ENCODE data around the gene HSPG2. TPM values are rescaled to one million over a fixed set of nuclear protein-coding genes. Genes with fewer than 3 reads are reported as not detected.

Gene HSPG2
- total RNA-seq, 4 donors from 2014 or later: 311 to 1,021 (median 351) TPM

DNA sequence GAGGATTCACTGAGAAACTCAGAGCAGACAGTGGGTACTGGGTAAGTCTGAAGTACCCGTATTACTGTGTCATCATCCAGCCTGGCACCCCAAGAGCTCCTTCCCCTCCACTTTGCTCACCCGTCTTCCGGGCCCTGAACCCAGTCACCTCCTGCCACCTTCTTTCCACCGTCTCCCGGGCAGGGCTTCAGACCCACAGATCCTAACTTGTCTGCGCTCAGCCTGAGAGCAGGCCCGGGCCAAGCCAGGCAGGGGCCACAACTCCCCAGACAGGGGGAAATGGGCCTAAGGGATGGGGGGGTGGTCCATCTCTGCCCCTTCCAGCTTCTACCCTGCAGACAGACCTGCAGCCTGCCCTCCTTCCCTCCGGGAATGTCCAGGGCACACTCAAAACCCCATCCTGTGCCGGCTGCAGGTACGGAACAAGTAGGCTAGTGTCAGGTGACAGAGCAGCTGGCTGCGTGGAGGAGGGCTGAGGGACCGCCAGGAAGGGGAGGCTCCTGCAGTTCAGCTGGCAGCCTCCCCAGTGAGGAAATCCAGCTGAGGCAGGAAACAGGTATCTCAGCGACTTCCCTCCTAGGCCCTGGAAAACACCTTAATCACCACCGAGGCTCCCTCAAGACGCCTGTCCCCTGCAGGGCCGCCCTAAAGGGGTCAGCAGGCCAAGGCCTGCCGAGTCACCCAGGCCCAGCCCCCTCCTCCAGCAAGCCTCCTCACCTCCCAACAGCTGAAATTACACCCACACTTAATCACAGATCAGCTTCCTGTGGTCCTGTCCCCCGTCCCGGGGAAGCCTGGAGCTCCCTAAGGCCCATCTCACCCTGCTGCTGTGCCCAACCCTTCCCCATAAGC lies 3.5 kb downstream of the HSPG2 start:
- peak; percentile 28 to 44 for TF ChIP-seq POLR2A (IDR thresholded peaks at IDR 0.05)
- peak; percentile 74 for TF ChIP-seq POLR2AphosphoS5 (IDR thresholded peaks at IDR 0.05)
- TF ChIP-seq EP300 (IDR thresholded peaks at IDR 0.05): no peak
- no peak for TF ChIP-seq CTCF (IDR thresholded peaks at IDR 0.05)
- Histone ChIP-seq H3K9me3 (no peaks in the 10 kb centered on the region), H3K27ac (peak overlapping the region; percentile 86 to 98 (median 96)), H3K4me3 (peak overlapping the region; percentile 68 to 89), H3K36me3 (peaks cover 0 to 5% of the 10 kb centered on the region in 2 donors), H3K4me1 (peaks cover 11 to 88% (median 60%) of the 10 kb centered on the region in 3 donors), H3K27me3 (no peaks in the 10 kb centered on the region)
- 37% methylated on average over 3 of the region's 19 CpGs; no CpG with 5 or more reads in 1 of the 2 donors for WGBS, 2 donors (ENCODE audit: low coverage in 1 of 2)
- peak; percentile 26 for ATAC-seq

- Histone ChIP-seq H3K4me3 (peak overlapping the region in 1 of 2 donors; percentile 89), H3K27me3 (no peaks in the 10 kb centered on the region), H3K9me3 (no peaks in the 10 kb centered on the region), H3K36me3 (peaks cover 0 to 5% of the 10 kb centered on the region in 2 donors), H3K27ac (peak overlapping the region; percentile 86 to 98 (median 96)), H3K4me1 (peaks cover 13 to 91% (median 61%) of the 10 kb centered on the region in 3 donors)
- WGBS, 2 donors (ENCODE audit: low coverage in 1 of 2): 28 to 53% methylated on average over 2 to 4 of the region's 7 CpGs
- peak; percentile 95 for TF ChIP-seq POLR2AphosphoS5 (IDR thresholded peaks at IDR 0.05)
- TF ChIP-seq POLR2A (IDR thresholded peaks at IDR 0.05): peak; percentile 21 to 25
- no peak for TF ChIP-seq CTCF (IDR thresholded peaks at IDR 0.05)
- peak; percentile 61 for ATAC-seq
Observed at GRCh38 chr1:21932127-21932526, 5.0 kb downstream of the HSPG2 start.

DNA sequence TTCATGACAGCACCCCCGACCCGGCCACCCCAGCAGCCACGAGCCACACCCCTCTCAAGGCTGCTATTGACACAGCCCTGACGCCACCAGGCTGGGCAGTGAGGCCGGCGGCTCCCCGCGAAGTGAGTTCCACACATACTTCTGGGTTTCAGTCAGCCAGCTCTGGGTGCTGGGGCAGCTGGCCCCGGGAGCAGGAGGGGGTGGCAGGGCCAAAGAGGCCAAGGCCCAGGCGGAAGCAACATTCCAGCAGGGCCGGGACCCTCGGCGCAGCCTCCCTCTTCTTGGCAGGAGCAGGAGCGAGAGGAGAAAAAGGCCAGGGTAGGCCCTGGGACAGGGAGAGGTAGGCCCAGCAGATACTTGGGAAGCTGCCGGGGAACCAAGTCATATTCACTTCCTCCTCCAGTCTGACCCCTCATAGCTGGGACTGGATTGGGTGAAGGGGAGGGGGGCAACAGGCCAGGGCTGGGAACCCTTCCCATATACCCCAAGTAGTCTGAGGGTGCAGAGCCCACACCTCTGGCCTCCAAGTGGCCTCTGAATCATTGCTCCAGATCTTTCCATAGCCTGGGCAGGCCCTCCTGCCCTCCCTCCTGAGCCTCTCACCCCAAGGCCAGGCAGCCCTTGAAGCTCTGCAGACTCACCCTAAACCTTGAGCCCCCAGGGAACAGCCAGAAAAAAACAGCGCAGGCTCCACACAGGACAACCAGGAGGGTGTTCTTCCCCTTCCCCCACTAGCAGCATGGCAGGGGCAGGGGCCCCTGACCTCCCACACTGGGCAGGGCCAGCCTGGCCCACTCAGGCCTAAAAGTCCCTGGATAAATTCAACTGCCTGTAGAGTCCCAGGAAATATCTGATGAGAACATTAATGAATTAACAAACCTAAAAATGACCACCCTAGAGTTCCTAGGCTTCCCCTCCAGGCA lies 5.7 kb downstream of the HSPG2 start:
- H3K4me1 ChIP-seq: peaks cover 16 to 98% (median 68%) of the 10 kb centered on the region in 3 donors
- peak overlapping the region; percentile 86 to 98 (median 96) for H3K27ac ChIP-seq
- H3K9me3 ChIP-seq: no peaks in the 10 kb centered on the region
- ATAC-seq: peak; percentile 60
- 0% methylated on average over 2 of the region's 16 CpGs; no CpG with 5 or more reads in 1 of the 2 donors for WGBS, 2 donors (ENCODE audit: low coverage in 1 of 2)
- no peaks in the 10 kb centered on the region for H3K27me3 ChIP-seq
- peaks cover 0 to 5% of the 10 kb centered on the region in 2 donors for H3K36me3 ChIP-seq
- TF ChIP-seq POLR2AphosphoS5 (IDR thresholded peaks at IDR 0.05) (peak; percentile 91), POLR2A (IDR thresholded peaks at IDR 0.05) (peak in 1 of 2 donors; percentile 56), CTCF (IDR thresholded peaks at IDR 0.05) (no peak)
- peak overlapping the region in 1 of 2 donors; percentile 89 for H3K4me3 ChIP-seq

DNA sequence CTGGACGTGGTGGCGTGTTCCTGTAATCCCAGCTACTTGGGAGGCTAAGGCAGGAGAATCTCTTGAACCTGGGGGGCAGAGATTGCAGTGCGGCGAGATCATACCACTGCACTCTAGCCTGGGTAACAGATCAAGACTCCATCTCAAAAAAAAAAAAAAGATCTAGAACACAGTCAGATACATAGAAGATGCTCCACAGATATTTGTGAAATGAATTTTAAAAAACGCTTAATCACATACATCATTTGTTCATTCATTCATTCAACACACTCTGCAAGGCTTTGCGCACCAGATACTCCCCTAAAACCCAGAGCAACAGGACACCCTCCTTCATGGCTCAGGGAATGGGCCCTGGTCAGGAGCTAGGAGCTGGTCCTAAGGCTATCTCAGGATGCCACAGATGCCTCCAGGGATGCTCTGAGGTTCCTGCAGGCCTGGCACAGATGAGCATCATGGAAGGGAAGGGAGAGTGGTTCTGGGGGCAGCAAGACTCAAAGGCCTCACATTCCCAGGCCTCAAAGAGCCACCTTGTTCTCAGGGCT lies 6.4 kb downstream of the HSPG2 start:
- H3K9me3 ChIP-seq: no peaks in the 10 kb centered on the region
- 73 to 89% methylated on average over 2 to 4 of the region's 6 CpGs for WGBS, 2 donors (ENCODE audit: low coverage in 1 of 2)
- ATAC-seq: no peak
- peak overlapping the region; percentile 86 to 98 (median 96) for H3K27ac ChIP-seq
- H3K4me1 ChIP-seq: peaks cover 21 to 98% (median 75%) of the 10 kb centered on the region in 3 donors
- H3K27me3 ChIP-seq: no peaks in the 10 kb centered on the region
- H3K36me3 ChIP-seq: peaks cover 0 to 5% of the 10 kb centered on the region in 2 donors
- no peak overlapping the region for H3K4me3 ChIP-seq
- TF ChIP-seq EP300 (IDR thresholded peaks at IDR 0.05): no peak
- no peak for TF ChIP-seq CTCF (IDR thresholded peaks at IDR 0.05)
- no peak for TF ChIP-seq POLR2AphosphoS5 (IDR thresholded peaks at IDR 0.05)

Data from gastroesophageal sphincter (tissue), 4 donors.